Measurements from ENCODE around the gene PRLHR. TPM values are rescaled to one million over a fixed set of nuclear protein-coding genes. Genes with fewer than 3 reads are reported as not detected.
A peak's percentile ranks its signal among the peaks of the same experiment; 100 is the strongest.

PRLHR gene
- total RNA-seq, 1 donor from 2014 or later: not detected

DNA sequence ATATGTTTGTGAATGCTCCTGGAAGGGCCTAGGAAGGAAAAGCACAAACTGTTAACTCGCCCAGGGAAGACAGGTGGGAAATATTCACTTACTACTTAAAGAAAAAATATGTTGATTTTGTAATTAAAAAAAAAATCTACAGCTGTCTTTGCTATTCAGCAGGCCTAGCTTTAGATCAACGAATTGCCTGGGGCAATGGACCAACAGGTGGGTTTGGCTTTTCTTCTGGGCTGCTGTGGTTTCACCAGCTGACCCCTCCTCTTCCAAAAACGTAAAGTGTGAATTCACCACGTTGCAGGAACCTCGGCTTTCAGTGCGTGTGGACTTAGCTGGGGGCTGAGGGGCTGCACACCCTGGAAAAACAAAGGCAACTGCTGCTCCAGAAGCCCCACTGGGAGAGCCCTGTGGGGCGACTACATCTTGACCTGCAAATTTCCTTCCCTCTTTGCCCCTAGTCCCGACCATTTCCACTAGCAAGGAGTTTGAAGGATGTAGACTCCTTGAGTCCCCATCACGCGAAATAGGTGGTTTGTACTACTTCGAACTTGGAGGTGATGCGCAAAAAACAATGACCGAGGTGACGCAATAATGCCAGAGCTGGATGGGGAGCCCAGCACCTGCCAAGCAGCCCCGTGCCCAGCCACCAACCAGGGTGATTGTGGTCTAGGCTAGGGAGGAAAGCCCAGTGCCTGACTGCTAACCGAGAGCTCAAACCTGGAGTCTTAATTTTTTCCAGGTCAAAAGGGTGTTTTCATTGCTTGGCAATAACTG is 7.4 kb downstream of the PRLHR start:
- Mint-ChIP-seq H3K4me3 (ENCODE audit: unreplicated experiment) (no peak overlapping the region), H3K27me3 (ENCODE audit: unreplicated experiment) (peaks cover 8% of the 10 kb centered on the region)

DNA sequence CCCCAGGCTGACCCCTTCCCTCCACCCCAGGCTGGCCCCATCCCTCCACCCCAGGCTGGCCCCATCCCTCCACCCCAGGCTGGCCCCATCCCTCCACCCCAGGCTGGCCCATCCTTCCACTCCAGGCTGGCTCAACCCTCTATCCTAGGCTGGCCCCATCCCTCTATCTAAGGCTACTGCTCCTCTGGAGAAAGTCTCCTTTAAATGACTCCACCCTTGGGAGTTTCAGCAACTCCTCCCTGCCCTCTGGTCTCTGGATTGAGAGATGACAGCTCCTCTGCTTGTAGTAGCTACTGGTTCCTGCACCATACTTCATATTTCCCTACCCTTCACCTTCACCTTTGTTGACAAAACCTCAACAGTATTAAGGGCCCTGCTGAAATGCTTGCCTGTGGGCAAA is 8.5 kb downstream of the PRLHR start:
- H3K36me3 Mint-ChIP-seq (ENCODE audit: unreplicated experiment): no peaks in the 10 kb centered on the region
- H3K4me1 Mint-ChIP-seq (ENCODE audit: unreplicated experiment): no peaks in the 10 kb centered on the region
- DNase-seq (ENCODE audit: extremely low spot score, unreplicated experiment): no peak
- peaks cover 6% of the 10 kb centered on the region for H3K27me3 Mint-ChIP-seq (ENCODE audit: unreplicated experiment)
- TF ChIP-seq, protein P1, sequence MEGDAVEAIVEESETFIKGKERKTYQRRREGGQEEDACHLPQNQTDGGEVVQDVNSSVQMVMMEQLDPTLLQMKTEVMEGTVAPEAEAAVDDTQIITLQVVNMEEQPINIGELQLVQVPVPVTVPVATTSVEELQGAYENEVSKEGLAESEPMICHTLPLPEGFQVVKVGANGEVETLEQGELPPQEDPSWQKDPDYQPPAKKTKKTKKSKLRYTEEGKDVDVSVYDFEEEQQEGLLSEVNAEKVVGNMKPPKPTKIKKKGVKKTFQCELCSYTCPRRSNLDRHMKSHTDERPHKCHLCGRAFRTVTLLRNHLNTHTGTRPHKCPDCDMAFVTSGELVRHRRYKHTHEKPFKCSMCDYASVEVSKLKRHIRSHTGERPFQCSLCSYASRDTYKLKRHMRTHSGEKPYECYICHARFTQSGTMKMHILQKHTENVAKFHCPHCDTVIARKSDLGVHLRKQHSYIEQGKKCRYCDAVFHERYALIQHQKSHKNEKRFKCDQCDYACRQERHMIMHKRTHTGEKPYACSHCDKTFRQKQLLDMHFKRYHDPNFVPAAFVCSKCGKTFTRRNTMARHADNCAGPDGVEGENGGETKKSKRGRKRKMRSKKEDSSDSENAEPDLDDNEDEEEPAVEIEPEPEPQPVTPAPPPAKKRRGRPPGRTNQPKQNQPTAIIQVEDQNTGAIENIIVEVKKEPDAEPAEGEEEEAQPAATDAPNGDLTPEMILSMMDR (IDR thresholded peaks at IDR 0.05): no peak
- no peak overlapping the region for H3K27ac Mint-ChIP-seq (ENCODE audit: unreplicated experiment)
- H3K9me3 Mint-ChIP-seq (ENCODE audit: unreplicated experiment): no peaks in the 10 kb centered on the region
- no peak overlapping the region for H3K4me3 Mint-ChIP-seq (ENCODE audit: unreplicated experiment)

More for the DNA sequence above, 7.4 kb downstream of the PRLHR start:
- TF ChIP-seq, protein P1 (IDR thresholded peaks at IDR 0.05): no peak
- no peaks in the 10 kb centered on the region for H3K4me1 Mint-ChIP-seq (ENCODE audit: unreplicated experiment)
- no peak overlapping the region for H3K27ac Mint-ChIP-seq (ENCODE audit: unreplicated experiment)
- DNase-seq (ENCODE audit: extremely low spot score, unreplicated experiment): no peak
- H3K9me3 Mint-ChIP-seq (ENCODE audit: unreplicated experiment): no peaks in the 10 kb centered on the region
- H3K36me3 Mint-ChIP-seq (ENCODE audit: unreplicated experiment): no peaks in the 10 kb centered on the region

DNA sequence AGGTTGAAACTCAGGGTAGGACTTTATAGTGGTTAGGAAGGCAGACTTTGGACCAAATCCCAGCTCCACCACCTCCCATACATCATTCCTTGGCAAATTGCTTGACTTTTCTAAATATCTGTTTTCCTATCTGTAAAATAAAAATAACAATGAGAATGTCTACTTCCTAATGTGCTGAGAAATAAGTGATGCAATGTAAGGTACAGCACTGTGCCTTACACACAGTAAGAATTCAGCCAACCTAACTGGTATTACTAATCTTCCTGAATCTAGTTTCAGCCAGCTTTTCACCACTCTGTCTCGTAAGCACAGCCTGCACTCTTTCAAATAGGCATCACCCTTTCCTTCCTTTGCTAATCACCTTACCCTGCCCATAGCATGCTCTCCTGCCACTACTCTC is 9.7 kb downstream of the PRLHR start:
- DNase-seq (ENCODE audit: extremely low spot score, unreplicated experiment): no peak
- Mint-ChIP-seq H3K9me3 (ENCODE audit: unreplicated experiment) (no peaks in the 10 kb centered on the region), H3K36me3 (ENCODE audit: unreplicated experiment) (no peaks in the 10 kb centered on the region)

DNA sequence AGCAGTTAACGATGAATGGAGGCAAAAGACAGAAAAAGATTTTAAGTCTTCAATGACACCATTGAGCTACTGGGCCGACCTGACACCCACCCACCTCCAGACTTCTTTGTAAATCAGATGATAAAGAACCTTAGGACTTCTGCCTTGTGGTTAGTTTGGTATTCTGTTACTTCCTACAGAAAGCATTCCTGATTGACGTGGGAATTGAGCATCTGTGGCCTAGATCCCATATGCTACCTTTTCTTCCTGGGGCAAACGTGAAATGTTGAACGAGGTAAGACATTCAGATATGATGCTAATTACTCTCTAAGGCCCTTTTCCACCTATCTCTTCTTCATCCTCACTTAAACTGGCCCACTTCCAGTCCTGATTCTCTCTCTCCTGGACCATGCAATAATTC is 10.2 kb downstream of the PRLHR start:
- Mint-ChIP-seq H3K4me1 (ENCODE audit: unreplicated experiment) (no peaks in the 10 kb centered on the region), H3K27ac (ENCODE audit: unreplicated experiment) (no peak overlapping the region), H3K36me3 (ENCODE audit: unreplicated experiment) (no peaks in the 10 kb centered on the region), H3K27me3 (ENCODE audit: unreplicated experiment) (peaks cover 6% of the 10 kb centered on the region), H3K9me3 (ENCODE audit: unreplicated experiment) (no peaks in the 10 kb centered on the region), H3K4me3 (ENCODE audit: unreplicated experiment) (no peak overlapping the region)
- DNase-seq (ENCODE audit: extremely low spot score, unreplicated experiment): no peak
- TF ChIP-seq, protein P1 (IDR thresholded peaks at IDR 0.05): no peak

More for the DNA sequence above, 9.7 kb downstream of the PRLHR start:
- H3K27me3 Mint-ChIP-seq (ENCODE audit: unreplicated experiment): peaks cover 6% of the 10 kb centered on the region
- H3K4me3 Mint-ChIP-seq (ENCODE audit: unreplicated experiment): no peak overlapping the region
- TF ChIP-seq, protein P1 (IDR thresholded peaks at IDR 0.05): no peak
- H3K4me1 Mint-ChIP-seq (ENCODE audit: unreplicated experiment): no peaks in the 10 kb centered on the region
- H3K27ac Mint-ChIP-seq (ENCODE audit: unreplicated experiment): no peak overlapping the region

DNA sequence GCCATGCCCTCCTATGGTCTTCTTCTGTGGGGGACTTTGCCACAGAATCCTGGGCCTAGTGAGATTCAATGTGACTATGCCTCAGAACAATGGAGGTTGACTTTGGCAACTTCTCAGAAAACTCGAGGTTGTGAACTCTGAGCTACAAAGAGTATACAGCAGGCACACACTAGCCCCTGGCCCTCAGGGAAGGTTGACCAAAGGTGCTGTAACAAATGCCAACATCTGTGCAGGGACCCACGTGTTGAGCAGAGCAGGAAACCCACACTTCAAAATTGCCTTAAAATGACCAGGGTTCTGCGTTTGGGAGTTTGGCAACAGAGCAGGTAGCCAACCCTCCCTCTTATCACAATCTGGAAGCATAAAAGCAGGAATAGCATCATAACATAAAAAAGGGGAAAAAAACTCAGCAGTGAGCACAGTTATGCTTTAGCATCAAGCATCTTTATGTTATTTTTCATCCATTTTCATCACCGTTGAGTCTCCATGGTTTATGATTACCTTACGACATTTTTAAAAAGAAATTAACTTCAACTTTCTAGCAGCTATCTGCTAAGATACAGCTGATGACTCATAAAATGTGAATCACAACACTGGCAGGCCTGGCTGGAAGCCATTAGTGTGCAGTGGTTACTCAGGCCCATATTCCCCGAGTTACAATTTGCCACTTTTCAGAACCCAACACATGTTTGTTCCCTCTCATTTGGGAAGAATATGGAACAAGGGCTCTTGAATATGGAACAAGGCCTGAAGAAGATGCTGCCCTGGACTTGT is 11.1 kb downstream of the PRLHR start:
- H3K27ac Mint-ChIP-seq (ENCODE audit: unreplicated experiment): no peak overlapping the region
- DNase-seq (ENCODE audit: extremely low spot score, unreplicated experiment): peak; percentile 21
- H3K27me3 Mint-ChIP-seq (ENCODE audit: unreplicated experiment): peaks cover 6% of the 10 kb centered on the region
- H3K4me3 Mint-ChIP-seq (ENCODE audit: unreplicated experiment): no peak overlapping the region
- no peaks in the 10 kb centered on the region for H3K36me3 Mint-ChIP-seq (ENCODE audit: unreplicated experiment)
- no peaks in the 10 kb centered on the region for H3K4me1 Mint-ChIP-seq (ENCODE audit: unreplicated experiment)
- TF ChIP-seq, protein P1 (IDR thresholded peaks at IDR 0.05): no peak
- H3K9me3 Mint-ChIP-seq (ENCODE audit: unreplicated experiment): no peaks in the 10 kb centered on the region
